Lung (tissue), 12 donors: ENCODE data around the gene SYT1. TPM values are rescaled to one million over a fixed set of nuclear protein-coding genes. Genes with fewer than 3 reads are reported as not detected.

Source experiments
- ATAC-seq: fragments of 200-7000 bp; cut with Tn5 transposase; one replicate; pipeline ENCODE4 v1.9.1; 2020; ENCODE audit warnings: moderate number of reproducible peaks; ENCODE audit not compliant: insufficient read depth, low FRiP score
- DNase-seq, 3 donors: peaks; one replicate each; pipeline ENCODE4 v3.0.0-alpha.2; 2013 to 2017
- H3K27ac ChIP-seq, 2 donors: one replicate each; pipeline ENCODE4 v1.5.1; 2013; ENCODE audit warnings: mild to moderate bottlenecking in 2 of 2, moderate library complexity in 2 of 2, control low read depth in 1 of 2, inconsistent platforms in 1 of 2, low read depth in 1 of 2, low read length in 1 of 2
- H3K27me3 ChIP-seq, 3 donors: one replicate each; pipeline ENCODE4 v1.5.1; 2013; ENCODE audit warnings: low read length in 2 of 3; ENCODE audit not compliant: control insufficient read depth in 3 of 3, insufficient read depth in 3 of 3
- H3K36me3 ChIP-seq, 4 donors: one replicate each; pipeline ENCODE4 v1.5.1; 2013; ENCODE audit warnings: low read length in 4 of 4, mild to moderate bottlenecking in 1 of 4, moderate library complexity in 1 of 4; ENCODE audit not compliant: control insufficient read depth in 4 of 4, insufficient read depth in 4 of 4
- H3K4me1 ChIP-seq, 5 donors: one replicate each; pipeline ENCODE4 v1.5.1; 2013; ENCODE audit warnings: low read length in 5 of 5, mild to moderate bottlenecking in 2 of 5, moderate library complexity in 1 of 5; ENCODE audit not compliant: control insufficient read depth in 5 of 5, insufficient read depth in 5 of 5
- H3K4me3 ChIP-seq: one replicate; pipeline ENCODE4 v1.5.1; 2013; ENCODE audit warnings: mild to moderate bottlenecking, control low read depth, moderate library complexity
- H3K9ac ChIP-seq, 2 donors: one replicate each; pipeline ENCODE4 v1.5.1; 2013; ENCODE audit warnings: low read length in 2 of 2, control low read depth in 1 of 2; ENCODE audit not compliant: insufficient read depth in 1 of 2
- H3K9me3 ChIP-seq, 4 donors: one replicate each; pipeline ENCODE4 v1.5.1; 2013; ENCODE audit warnings: low read length in 3 of 4, mild to moderate bottlenecking in 1 of 4, moderate library complexity in 1 of 4; ENCODE audit not compliant: control insufficient read depth in 4 of 4, insufficient read depth in 3 of 4
- WGBS, 2 donors: extraction: QIAGEN DNeasy Blood & Tissue Kit; methylation state at CpG; one replicate each; pipeline ENCODE4 v1.1.7; 2013; 5-methylcytosine and 5-hydroxymethylcytosine counted together
- polyA plus RNA-seq, 2 donors: library from polyadenylated mRNA; stranded (reverse); fragments of 200-250 nt; gene quantifications; one replicate each; pipeline ENCODE4 v1.2.1, GENCODE V29; 2013
- total RNA-seq, 2 donors: library from RNA; depleted of rRNA in 1 of 2; stranded (reverse); fragments of >200 nt in 1 of 2; gene quantifications; one replicate each; pipeline ENCODE4 v1.2.1, GENCODE V29; 2014 to 2021
- TF ChIP-seq, protein P1 (sequence below): IDR thresholded peaks from 2 replicates; pipeline ENCODE4 v1.5.1; 2012; ENCODE audit warnings: mild to moderate bottlenecking; ENCODE audit errors: control extremely low read depth, extremely low read depth
- donor health status: control.
- donor health status: control.
- donor health status: Bipolar disorder and iron deficiency.
- donor health status: healthy.
- donor health status: DM: yes; HTN: yes; CAD: no.

The SYT1 gene
- total and polyA plus RNA-seq, 4 donors: 0.05 to 3.2 (median 0.46) TPM

DNA sequence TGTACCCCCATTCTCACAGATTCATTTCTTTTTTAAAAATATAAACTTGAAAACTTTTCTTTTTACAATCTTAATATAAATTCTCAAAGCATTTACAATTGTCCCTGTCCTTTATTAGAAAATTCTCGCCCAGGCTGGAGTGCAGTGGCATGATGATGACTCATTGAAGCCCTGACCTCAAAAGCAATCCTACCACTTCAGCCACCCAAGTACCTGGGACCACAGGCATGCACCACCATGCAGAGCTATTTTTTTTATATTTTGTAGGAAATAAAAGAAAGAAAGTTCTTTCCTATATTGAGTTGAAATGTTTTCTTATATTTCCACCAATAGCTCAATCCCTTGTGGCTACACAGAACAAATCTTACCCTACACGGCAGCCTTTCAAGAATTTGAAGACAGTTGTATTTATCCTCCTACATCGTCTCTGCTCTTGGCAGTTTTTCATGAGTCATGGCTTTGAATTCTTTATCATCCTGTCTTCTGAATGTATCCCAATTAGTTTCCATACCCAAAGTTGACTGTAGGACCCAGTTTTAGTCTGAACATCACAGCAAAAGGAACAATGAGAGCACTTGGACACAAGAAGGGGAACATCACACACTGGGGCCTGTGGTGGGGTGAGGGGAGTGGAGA lies 52.4 kb downstream of the SYT1 start:
- H3K9me3 ChIP-seq: no peaks in the 10 kb centered on the region
- no peak overlapping the region for H3K4me3 ChIP-seq
- no peak overlapping the region for H3K27ac ChIP-seq
- TF ChIP-seq, protein P1, sequence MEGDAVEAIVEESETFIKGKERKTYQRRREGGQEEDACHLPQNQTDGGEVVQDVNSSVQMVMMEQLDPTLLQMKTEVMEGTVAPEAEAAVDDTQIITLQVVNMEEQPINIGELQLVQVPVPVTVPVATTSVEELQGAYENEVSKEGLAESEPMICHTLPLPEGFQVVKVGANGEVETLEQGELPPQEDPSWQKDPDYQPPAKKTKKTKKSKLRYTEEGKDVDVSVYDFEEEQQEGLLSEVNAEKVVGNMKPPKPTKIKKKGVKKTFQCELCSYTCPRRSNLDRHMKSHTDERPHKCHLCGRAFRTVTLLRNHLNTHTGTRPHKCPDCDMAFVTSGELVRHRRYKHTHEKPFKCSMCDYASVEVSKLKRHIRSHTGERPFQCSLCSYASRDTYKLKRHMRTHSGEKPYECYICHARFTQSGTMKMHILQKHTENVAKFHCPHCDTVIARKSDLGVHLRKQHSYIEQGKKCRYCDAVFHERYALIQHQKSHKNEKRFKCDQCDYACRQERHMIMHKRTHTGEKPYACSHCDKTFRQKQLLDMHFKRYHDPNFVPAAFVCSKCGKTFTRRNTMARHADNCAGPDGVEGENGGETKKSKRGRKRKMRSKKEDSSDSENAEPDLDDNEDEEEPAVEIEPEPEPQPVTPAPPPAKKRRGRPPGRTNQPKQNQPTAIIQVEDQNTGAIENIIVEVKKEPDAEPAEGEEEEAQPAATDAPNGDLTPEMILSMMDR: no peak
- H3K36me3 ChIP-seq: no peaks in the 10 kb centered on the region
- ATAC-seq: peak; percentile 58
- DNase-seq: no peak
- WGBS, 2 donors: 70 to 85% methylated on average over 3 of the region's 3 CpGs
- H3K4me1 ChIP-seq: no peaks in the 10 kb centered on the region
- no peak overlapping the region for H3K9ac ChIP-seq
- H3K27me3 ChIP-seq: no peaks in the 10 kb centered on the region

DNA sequence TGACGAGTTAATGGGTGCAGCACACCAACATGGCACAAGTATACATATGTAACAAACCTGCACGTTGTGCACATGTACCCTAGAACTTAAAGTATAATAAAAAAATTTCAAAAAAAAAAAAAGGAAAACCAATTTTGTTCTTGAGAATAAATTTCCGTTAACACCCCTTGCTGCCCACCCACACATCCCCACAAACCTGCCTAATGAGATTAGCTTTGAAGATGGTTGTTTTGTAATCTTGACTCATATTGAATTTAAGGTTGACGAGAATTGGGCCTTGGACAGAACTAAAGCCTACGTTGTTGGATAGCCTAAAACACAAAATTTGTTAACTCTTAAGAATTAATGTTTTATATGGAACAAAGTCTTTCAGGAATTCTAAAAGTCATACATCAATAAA lies 52.9 kb downstream of the SYT1 start:
- H3K9me3 ChIP-seq: no peaks in the 10 kb centered on the region
- TF ChIP-seq, protein P1: no peak
- H3K36me3 ChIP-seq: no peaks in the 10 kb centered on the region
- 71 to 76% methylated on average over 5 of the region's 5 CpGs for WGBS, 2 donors
- H3K4me1 ChIP-seq: no peaks in the 10 kb centered on the region
- DNase-seq (no peak), ATAC-seq (no peak)
- no peak overlapping the region for H3K9ac ChIP-seq
- H3K4me3 ChIP-seq: no peak overlapping the region
- no peaks in the 10 kb centered on the region for H3K27me3 ChIP-seq
- no peak overlapping the region for H3K27ac ChIP-seq

DNA sequence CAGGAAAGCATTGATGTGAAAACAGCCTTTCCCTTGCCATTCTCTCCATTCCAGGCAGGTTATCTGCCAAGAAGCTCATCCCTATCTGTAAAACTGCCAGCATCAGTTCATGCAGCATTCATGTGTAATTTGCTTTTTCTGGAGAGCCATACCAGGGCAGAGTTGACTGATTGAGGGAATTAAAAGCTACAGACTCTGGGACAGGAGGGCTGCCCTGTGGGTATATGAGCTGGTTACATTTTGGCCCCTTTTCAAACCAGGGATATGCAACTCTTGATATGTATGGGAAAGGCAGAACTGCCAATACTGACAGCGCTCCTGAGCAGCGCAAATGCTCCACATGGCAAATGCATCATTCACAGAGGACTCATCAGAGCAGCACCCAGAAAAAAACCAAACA lies 53.7 kb downstream of the SYT1 start:
- Histone ChIP-seq H3K4me1 (no peaks in the 10 kb centered on the region), H3K27me3 (no peaks in the 10 kb centered on the region), H3K27ac (no peak overlapping the region), H3K9me3 (no peaks in the 10 kb centered on the region), H3K9ac (no peak overlapping the region), H3K36me3 (no peaks in the 10 kb centered on the region), H3K4me3 (no peak overlapping the region)
- DNase-seq (no peak), ATAC-seq (no peak)
- TF ChIP-seq, protein P1: no peak
- 97 to 99% methylated on average over 2 of the region's 2 CpGs for WGBS, 2 donors
